Osteocyte (in vitro differentiated cells): Measurements from ENCODE around the gene IRF8. TPM values are rescaled to one million over a fixed set of nuclear protein-coding genes. Genes with fewer than 3 reads are reported as not detected.

Experiments used
- DNase-seq: peaks from one replicate; pipeline ENCODE4 v3.0.0; 2021; ENCODE audit warnings: mixed read lengths; ENCODE audit not compliant: unreplicated experiment; ENCODE audit errors: extremely low spot score
- H3K27ac Mint-ChIP-seq: one replicate; pipeline ENCODE4 v1.8.0; 2021; ENCODE audit warnings: mild to moderate bottlenecking, mixed read lengths; ENCODE audit not compliant: unreplicated experiment
- H3K27me3 Mint-ChIP-seq: one replicate; pipeline ENCODE4 v1.8.0; 2021; ENCODE audit warnings: mixed read lengths; ENCODE audit not compliant: unreplicated experiment
- H3K36me3 Mint-ChIP-seq: one replicate; pipeline ENCODE4 v1.8.0; 2021; ENCODE audit warnings: mixed read lengths; ENCODE audit not compliant: unreplicated experiment
- H3K4me1 Mint-ChIP-seq: one replicate; pipeline ENCODE4 v1.8.0; 2021; ENCODE audit warnings: mixed read lengths; ENCODE audit not compliant: unreplicated experiment
- H3K4me3 Mint-ChIP-seq: one replicate; pipeline ENCODE4 v1.8.0; 2021; ENCODE audit warnings: mild to moderate bottlenecking, moderate library complexity, mixed read lengths; ENCODE audit not compliant: unreplicated experiment
- H3K9me3 Mint-ChIP-seq: one replicate; pipeline ENCODE4 v1.8.0; 2021; ENCODE audit warnings: mixed read lengths; ENCODE audit not compliant: unreplicated experiment
- CTCF ChIP-seq: fragments of 200-600 bp; sonication (generic); IDR thresholded peaks from 2 replicates; pipeline ENCODE4 v1.5.0; 2021; ENCODE audit warnings: antibody characterized with exemption, mild to moderate bottlenecking, moderate library complexity
- total RNA-seq: library from RNA; stranded (reverse); gene quantifications from 2 replicates; pipeline ENCODE4 v1.2.1, GENCODE V29; 2021

The IRF8 gene
- total RNA-seq, 1 donor from 2014 or later: not detected

- H3K27ac Mint-ChIP-seq: no peak overlapping the region
- H3K27me3 Mint-ChIP-seq: peaks cover 37% of the 10 kb centered on the region
- no peak overlapping the region for H3K4me3 Mint-ChIP-seq
- TF ChIP-seq CTCF: no peak
- DNase-seq: no peak
- H3K36me3 Mint-ChIP-seq: no peaks in the 10 kb centered on the region
- peaks cover 2% of the 10 kb centered on the region for H3K4me1 Mint-ChIP-seq
- no peaks in the 10 kb centered on the region for H3K9me3 Mint-ChIP-seq
Observed at GRCh38 chr16:85963753-85964285, 64.9 kb downstream of the IRF8 start.

- H3K9me3 Mint-ChIP-seq: no peaks in the 10 kb centered on the region
- H3K4me3 Mint-ChIP-seq: no peak overlapping the region
- H3K36me3 Mint-ChIP-seq: no peaks in the 10 kb centered on the region
- H3K27ac Mint-ChIP-seq: no peak overlapping the region
- H3K4me1 Mint-ChIP-seq: peaks cover 15% of the 10 kb centered on the region
- peaks cover 36% of the 10 kb centered on the region for H3K27me3 Mint-ChIP-seq
- DNase-seq: no peak
- no peak for TF ChIP-seq CTCF
Observed at GRCh38 chr16:85965125-85965524, 66.2 kb downstream of the IRF8 start.

- no peak for DNase-seq
- Mint-ChIP-seq H3K4me3 (no peak overlapping the region), H3K4me1 (peaks cover 18% of the 10 kb centered on the region), H3K27ac (no peak overlapping the region), H3K9me3 (peaks cover 2% of the 10 kb centered on the region), H3K36me3 (no peaks in the 10 kb centered on the region), H3K27me3 (peaks cover 39% of the 10 kb centered on the region)
- TF ChIP-seq CTCF: no peak
Observed at GRCh38 chr16:85967111-85967510, 68.1 kb downstream of the IRF8 start.

GRCh38 chr16:85968041-85968920, 69.3 kb downstream of the IRF8 start:
- no peak for DNase-seq
- Mint-ChIP-seq H3K4me3 (no peak overlapping the region), H3K4me1 (peaks cover 18% of the 10 kb centered on the region), H3K9me3 (peaks cover 3% of the 10 kb centered on the region), H3K36me3 (no peaks in the 10 kb centered on the region), H3K27me3 (peaks cover 35% of the 10 kb centered on the region), H3K27ac (no peak overlapping the region)
- TF ChIP-seq CTCF: no peak

- H3K4me1 Mint-ChIP-seq: peaks cover 18% of the 10 kb centered on the region
- H3K27ac Mint-ChIP-seq: no peak overlapping the region
- peaks cover 3% of the 10 kb centered on the region for H3K9me3 Mint-ChIP-seq
- peaks cover 27% of the 10 kb centered on the region for H3K27me3 Mint-ChIP-seq
- DNase-seq: no peak
- no peak for TF ChIP-seq CTCF
- no peaks in the 10 kb centered on the region for H3K36me3 Mint-ChIP-seq
- no peak overlapping the region for H3K4me3 Mint-ChIP-seq
Observed at GRCh38 chr16:85969159-85969558, 70.2 kb downstream of the IRF8 start.
